MCF 10A (cell line): ENCODE data around the gene MYO16. TPM values are rescaled to one million over a fixed set of nuclear protein-coding genes. Genes with fewer than 3 reads are reported as not detected.

Experiments used
- BruUV-seq: library from RNA; stranded (reverse); fragments of 400-500 nt; replicated peaks from 2 replicates; lab custom pipeline; 2021; lab: Mats Ljungman, UMichigan
- CTCF ChIA-PET: fragments of 300-600 bp; sonication (Branson Sonifier 250); formaldehyde crosslinking; extraction: SDS; loops from one replicate; lab custom pipeline; 2021; ENCODE audit warnings: antibody characterized with exemption, inconsistent platforms; lab: Yijun Ruan, JAX
- POLR2A ChIA-PET: fragments of 300-600, 350-650 bp; sonication (Branson Sonifier 250); formaldehyde crosslinking; extraction: SDS; loops from one replicate; lab custom pipeline; 2020; ENCODE audit warnings: antibody characterized with exemption, inconsistent platforms; lab: Yijun Ruan, JAX
- DNase-seq: peaks from one replicate; pipeline ENCODE4 v3.0.0-alpha.2; 2018; ENCODE audit not compliant: unreplicated experiment
- H3K27ac Mint-ChIP-seq: one replicate; pipeline ENCODE4 v1.8.0; 2022; ENCODE audit warnings: mild to moderate bottlenecking, low read depth, mixed read lengths; ENCODE audit not compliant: unreplicated experiment
- H3K27me3 Mint-ChIP-seq: one replicate; pipeline ENCODE4 v1.8.0; 2022; ENCODE audit warnings: mixed read lengths; ENCODE audit not compliant: insufficient read depth, unreplicated experiment
- H3K36me3 Mint-ChIP-seq: one replicate; pipeline ENCODE4 v1.8.0; 2022; ENCODE audit warnings: mild to moderate bottlenecking, moderate library complexity, mixed read lengths; ENCODE audit not compliant: insufficient read depth, unreplicated experiment
- H3K4me1 Mint-ChIP-seq: one replicate; pipeline ENCODE4 v1.8.0; 2022; ENCODE audit warnings: mixed read lengths; ENCODE audit not compliant: insufficient read depth, unreplicated experiment
- H3K4me3 Mint-ChIP-seq: one replicate; pipeline ENCODE4 v1.8.0; 2022; ENCODE audit warnings: mild to moderate bottlenecking, moderate library complexity, mixed read lengths; ENCODE audit not compliant: unreplicated experiment
- H3K9me3 Mint-ChIP-seq: one replicate; pipeline ENCODE4 v1.8.0; 2022; ENCODE audit warnings: mixed read lengths; ENCODE audit not compliant: unreplicated experiment
- intact Hi-C: fragments of 100-400 bp; cut with micrococcal nuclease; formaldehyde crosslinking; loops from 2 replicates; pipeline ENCODE4 v1.14.1; 2022
- total RNA-seq: library from RNA; stranded (reverse); gene quantifications from 2 replicates; pipeline ENCODE4 v1.2.3, GENCODE V29; 2022
- TF ChIP-seq, protein P1 (sequence below): fragments of 200-600 bp; IDR thresholded peaks from one replicate; pipeline ENCODE4 v1.8.0; 2022; ENCODE audit warnings: antibody characterized with exemption, mild to moderate bottlenecking; ENCODE audit not compliant: unreplicated experiment

The MYO16 gene
- total RNA-seq, 1 experiment from 2014 or later, result not detected

DNA sequence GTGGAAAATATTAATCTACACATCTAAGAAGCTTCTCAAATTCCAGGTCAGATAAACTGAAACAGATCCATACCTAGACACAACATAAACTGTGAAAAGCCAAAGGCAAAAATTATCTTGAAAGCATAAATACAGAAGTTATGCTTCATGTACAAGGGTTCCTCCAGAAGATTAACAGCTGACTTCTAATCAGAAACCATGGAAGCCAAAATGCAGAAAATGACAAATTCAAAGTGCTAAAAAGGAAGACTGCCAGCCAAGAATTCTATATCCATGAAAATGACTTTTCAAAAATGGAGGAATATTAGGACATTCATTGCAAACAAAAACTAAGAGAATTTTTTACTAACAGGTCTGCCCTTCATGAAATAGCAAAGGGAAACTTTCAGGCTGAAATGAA is 72.8 kb downstream of the MYO16 start:
- BruUV-seq, result no TSS peak
- TF ChIP-seq, protein P1, sequence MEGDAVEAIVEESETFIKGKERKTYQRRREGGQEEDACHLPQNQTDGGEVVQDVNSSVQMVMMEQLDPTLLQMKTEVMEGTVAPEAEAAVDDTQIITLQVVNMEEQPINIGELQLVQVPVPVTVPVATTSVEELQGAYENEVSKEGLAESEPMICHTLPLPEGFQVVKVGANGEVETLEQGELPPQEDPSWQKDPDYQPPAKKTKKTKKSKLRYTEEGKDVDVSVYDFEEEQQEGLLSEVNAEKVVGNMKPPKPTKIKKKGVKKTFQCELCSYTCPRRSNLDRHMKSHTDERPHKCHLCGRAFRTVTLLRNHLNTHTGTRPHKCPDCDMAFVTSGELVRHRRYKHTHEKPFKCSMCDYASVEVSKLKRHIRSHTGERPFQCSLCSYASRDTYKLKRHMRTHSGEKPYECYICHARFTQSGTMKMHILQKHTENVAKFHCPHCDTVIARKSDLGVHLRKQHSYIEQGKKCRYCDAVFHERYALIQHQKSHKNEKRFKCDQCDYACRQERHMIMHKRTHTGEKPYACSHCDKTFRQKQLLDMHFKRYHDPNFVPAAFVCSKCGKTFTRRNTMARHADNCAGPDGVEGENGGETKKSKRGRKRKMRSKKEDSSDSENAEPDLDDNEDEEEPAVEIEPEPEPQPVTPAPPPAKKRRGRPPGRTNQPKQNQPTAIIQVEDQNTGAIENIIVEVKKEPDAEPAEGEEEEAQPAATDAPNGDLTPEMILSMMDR, result no peak
- Mint-ChIP-seq H3K36me3 (peaks cover 13% of the 10 kb centered on the region), H3K27ac (no peak overlapping the region), H3K4me1 (peaks cover 12% of the 10 kb centered on the region), H3K9me3 (peaks cover 15% of the 10 kb centered on the region), H3K4me3 (no peak overlapping the region), H3K27me3 (peaks cover 59% of the 10 kb centered on the region)
- intact Hi-C loops, result no loop called here
- DNase-seq, result no peak
- ChIA-PET CTCF (interaction anchor here (0.7 kb wide), 1 partner anchor 94 kb away, joined by 3 read pairs; no protein-coding TSS in a partner anchor), POLR2A (no interaction called here)

DNA sequence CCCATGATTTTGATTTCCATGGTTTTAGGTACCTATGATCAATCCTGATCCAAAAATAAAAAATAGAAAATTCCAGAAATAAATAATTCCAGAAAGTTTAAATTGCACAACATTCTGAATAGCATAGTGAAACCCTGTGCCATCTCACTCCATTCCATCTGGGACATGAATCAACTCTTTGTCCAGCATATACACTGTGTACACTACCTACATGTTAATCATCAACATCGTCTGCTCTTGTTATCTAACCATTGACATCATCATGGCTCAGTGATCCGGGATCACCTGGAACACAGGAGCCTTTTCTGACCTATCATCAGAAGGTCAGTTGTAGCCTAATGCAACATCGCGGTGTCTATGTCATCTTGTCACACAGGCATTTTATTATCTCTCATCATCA is 75.6 kb downstream of the MYO16 start:
- TF ChIP-seq, protein P1, result no peak
- Mint-ChIP-seq H3K4me1 (peaks cover 12% of the 10 kb centered on the region), H3K27me3 (peaks cover 66% of the 10 kb centered on the region), H3K4me3 (no peak overlapping the region), H3K9me3 (peaks cover 15% of the 10 kb centered on the region), H3K36me3 (peaks cover 13% of the 10 kb centered on the region), H3K27ac (no peak overlapping the region)
- intact Hi-C loops, result no loop called here
- ChIA-PET POLR2A (no interaction called here), CTCF (no interaction called here)
- DNase-seq, result no peak
- no TSS peak for BruUV-seq

GRCh38 chr13:108707584-108707983 is 78.2 kb downstream of the MYO16 start:
- H3K4me3 Mint-ChIP-seq, result no peak overlapping the region
- H3K4me1 Mint-ChIP-seq, result no peaks in the 10 kb centered on the region
- DNase-seq, result no peak
- intact Hi-C loops, result no loop called here
- CTCF ChIA-PET, result interaction anchor here (0.6 to 1.0 kb wide), 4 partner anchors 9 to 67 kb away, joined by 3 to 4 read pairs (median 3); no protein-coding TSS in a partner anchor
- POLR2A ChIA-PET, result no interaction called here
- BruUV-seq, result no TSS peak
- peaks cover 81% of the 10 kb centered on the region for H3K27me3 Mint-ChIP-seq
- no peaks in the 10 kb centered on the region for H3K36me3 Mint-ChIP-seq
- no peaks in the 10 kb centered on the region for H3K9me3 Mint-ChIP-seq
- TF ChIP-seq, protein P1, result no peak
- no peak overlapping the region for H3K27ac Mint-ChIP-seq

- Mint-ChIP-seq H3K27ac (no peak overlapping the region), H3K4me1 (no peaks in the 10 kb centered on the region), H3K9me3 (no peaks in the 10 kb centered on the region), H3K4me3 (no peak overlapping the region), H3K36me3 (no peaks in the 10 kb centered on the region), H3K27me3 (peaks cover 94% of the 10 kb centered on the region)
- ChIA-PET POLR2A (no interaction called here), CTCF (interaction anchor here (0.7 kb wide), 1 partner anchor 62 kb away, joined by 3 read pairs; no protein-coding TSS in a partner anchor)
- TF ChIP-seq, protein P1, result no peak
- BruUV-seq, result no TSS peak
- DNase-seq, result no peak
- intact Hi-C loops, result no loop called here
Measured at GRCh38 chr13:108708921-108709320, 79.5 kb downstream of the MYO16 start.
